Transverse colon (tissue), 3 donors: Measurements from ENCODE around the gene CFAP107.

Source experiments
- EP300 ChIP-seq: sonication (generic); formaldehyde crosslinking; IDR thresholded peaks from one replicate; pipeline ENCODE4 v1.6.1; 2017; ENCODE audit warnings: antibody characterized with exemption, low read depth
- POLR2A ChIP-seq: fragments of 450-650 bp; IDR thresholded peaks from one replicate; pipeline ENCODE4 v1.6.1; 2016; ENCODE audit warnings: antibody characterized with exemption, mild to moderate bottlenecking, moderate library complexity
- TF ChIP-seq, protein P1 (sequence below), 5 experiments: fragments of 200-600 bp in 3 of 5; fragments of 450-650 bp in 2 of 5; sonication (generic) in 3 of 5; IDR thresholded peaks; 1 replicate in 2 of 5; 2 replicates in 3 of 5; pipeline ENCODE4 v1.5.1; 2016 to 2017; ENCODE audit warnings: antibody characterized with exemption in 5 of 5, inconsistent platforms in 3 of 5, mild to moderate bottlenecking in 2 of 5, moderate library complexity in 1 of 5

DNA sequence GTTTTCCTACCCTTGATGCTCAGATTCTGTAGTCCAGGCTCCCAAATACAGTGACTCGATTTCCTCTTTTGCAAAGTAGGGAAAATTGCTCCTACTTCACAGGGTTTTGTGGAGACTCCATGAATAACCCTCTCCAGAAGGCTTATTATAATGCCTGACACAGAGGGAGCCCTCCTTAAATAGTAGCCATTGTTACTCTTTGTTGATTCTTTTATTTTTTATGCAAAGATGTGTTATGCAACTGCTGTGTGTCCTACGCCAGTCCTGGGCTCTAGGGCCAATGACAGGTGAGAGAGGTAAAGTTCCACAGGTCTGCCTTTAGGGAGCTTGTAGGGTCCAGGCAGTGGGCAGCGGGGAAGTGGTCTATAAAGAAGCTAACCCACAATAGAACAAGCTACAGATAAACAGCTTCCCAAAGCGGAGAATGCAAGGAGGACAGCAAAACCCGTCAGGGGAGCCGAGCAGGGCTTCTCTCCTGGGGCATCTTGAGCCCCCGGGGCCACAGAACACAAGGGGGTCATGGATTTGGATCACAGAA lies 28.6 kb upstream of the CFAP107 start:
- TF ChIP-seq, protein P1, sequence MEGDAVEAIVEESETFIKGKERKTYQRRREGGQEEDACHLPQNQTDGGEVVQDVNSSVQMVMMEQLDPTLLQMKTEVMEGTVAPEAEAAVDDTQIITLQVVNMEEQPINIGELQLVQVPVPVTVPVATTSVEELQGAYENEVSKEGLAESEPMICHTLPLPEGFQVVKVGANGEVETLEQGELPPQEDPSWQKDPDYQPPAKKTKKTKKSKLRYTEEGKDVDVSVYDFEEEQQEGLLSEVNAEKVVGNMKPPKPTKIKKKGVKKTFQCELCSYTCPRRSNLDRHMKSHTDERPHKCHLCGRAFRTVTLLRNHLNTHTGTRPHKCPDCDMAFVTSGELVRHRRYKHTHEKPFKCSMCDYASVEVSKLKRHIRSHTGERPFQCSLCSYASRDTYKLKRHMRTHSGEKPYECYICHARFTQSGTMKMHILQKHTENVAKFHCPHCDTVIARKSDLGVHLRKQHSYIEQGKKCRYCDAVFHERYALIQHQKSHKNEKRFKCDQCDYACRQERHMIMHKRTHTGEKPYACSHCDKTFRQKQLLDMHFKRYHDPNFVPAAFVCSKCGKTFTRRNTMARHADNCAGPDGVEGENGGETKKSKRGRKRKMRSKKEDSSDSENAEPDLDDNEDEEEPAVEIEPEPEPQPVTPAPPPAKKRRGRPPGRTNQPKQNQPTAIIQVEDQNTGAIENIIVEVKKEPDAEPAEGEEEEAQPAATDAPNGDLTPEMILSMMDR (IDR thresholded peaks at IDR 0.05) = no peak
- TF ChIP-seq EP300 = no peak
- TF ChIP-seq POLR2A = no peak
